HG03575 (cell line): ENCODE measurements around the gene SUPT3H.
A peak's percentile ranks its signal among the peaks of the same experiment; 100 is the strongest.

Source experiments
- ATAC-seq: cut with Tn5 transposase; IDR thresholded peaks from one replicate; pipeline ENCODE4 v1.9.1; 2021; ENCODE audit not compliant: unreplicated experiment, insufficient number of reproducible peaks, low FRiP score; ENCODE audit errors: extremely low read depth

SUPT3H gene

DNA sequence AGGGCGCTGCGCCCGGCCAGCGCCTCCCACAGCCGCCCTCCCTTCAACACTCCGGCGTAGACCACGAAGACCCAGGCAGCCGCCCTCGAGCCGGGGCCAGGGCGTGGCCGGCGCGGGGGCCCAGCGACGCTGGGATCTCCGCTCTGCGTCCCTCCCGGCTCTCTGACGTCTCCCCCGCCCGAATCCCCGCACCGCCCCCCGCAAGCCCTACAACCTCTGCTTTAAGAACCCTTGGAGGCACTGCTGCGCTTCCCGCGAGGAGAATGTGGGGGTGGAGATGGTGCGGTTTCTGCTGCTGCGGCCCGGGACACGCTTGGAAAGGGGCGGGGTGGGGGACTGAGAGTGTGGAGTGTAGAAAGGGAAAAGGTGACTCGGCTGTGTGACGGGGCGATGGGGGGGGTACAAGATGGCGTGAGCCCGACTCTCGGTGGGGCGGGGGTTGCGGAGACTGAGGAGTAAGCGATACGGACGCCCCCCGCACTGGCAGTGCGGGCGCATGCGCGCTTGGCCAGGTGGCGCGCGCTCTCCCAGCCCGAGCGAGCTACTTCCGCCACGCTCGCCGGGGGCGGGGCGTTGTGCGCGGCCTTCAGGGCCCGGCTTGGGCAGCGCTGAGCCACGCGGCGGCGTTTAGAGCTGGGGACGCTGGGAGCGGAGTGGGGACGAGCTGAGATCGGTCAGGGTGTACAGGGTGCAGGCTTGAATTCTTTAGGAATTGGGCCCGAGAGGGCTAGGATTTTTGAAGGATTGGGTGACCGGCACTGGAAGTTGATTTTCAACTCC is at the start of gene SUPT3H:
SUPT3H (minus strand) TSS at position 381 of the 780 bp plus-strand sequence.
- ATAC-seq = peak; percentile 46

DNA sequence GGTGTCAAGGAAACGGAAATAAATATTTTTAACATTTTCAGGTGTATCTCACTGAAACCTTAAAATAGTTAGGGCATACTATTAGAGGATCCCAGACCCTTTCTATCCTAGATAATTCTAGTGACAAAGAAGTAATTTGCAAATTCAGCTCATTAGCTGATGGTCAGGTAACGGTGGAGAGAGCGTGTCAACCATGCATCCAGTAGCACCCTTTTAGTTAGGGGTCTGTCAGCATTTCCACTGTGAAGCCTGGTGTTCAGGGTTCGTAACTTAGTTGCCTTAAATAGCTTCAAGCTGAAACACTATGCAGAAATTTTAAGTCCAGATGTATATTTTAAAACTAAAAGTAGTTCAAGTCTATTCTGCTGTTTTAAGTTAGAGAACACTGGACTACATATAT is 48.5 kb upstream of the SUPT3H start:
- ATAC-seq = no peak

DNA sequence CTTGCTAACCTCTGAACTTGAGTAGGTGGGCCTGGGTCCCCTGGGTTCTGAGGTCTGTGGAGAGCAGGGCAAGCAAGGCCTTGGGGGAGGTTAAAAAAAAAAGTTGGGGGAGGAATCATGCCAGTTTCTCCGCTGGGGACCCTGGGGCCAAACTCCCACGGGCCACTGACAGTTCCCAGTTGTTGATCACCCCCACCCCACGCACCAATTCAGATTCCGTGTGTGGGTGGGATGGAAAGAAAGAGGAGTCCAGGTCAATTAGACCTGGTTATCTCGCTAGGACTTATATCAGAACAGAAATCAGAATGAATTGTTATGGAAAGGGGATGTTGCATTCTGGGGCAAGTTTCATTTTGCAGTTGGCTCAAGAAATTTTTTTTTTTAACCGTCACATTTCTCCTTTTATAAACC is 46.7 kb upstream of the SUPT3H start:
- no peak for ATAC-seq

DNA sequence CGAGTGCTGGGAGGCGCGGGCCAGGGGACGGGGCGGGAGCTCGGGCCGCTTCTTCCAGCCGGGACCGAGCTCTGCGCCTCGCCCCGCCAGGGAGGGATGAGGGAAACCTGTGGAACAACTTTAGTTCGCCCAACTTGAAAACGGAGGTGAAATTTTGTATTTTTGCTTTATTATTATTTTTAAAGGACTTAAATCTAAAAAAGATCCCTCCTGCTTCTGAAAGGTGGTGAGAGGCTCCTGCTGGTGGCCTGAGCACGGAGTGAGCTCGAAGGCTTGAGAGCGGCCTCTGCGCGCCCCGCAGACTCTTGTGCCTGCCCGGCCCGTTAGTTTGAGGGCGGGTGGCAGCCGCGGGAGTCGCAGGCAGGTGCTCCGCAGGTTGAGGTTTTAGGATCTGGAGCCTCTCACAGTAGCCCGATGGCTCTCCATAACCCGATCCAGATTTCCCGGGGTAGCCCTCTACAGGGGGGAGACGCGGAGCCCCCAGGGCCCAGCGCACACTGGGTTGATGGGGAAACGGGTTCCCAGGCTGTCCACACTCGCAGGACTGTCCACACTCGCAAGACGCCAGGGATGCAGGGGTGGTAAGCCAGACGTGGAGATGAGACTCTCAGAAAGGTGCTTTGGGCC is 46.2 kb upstream of the SUPT3H start:
- ATAC-seq = no peak

DNA sequence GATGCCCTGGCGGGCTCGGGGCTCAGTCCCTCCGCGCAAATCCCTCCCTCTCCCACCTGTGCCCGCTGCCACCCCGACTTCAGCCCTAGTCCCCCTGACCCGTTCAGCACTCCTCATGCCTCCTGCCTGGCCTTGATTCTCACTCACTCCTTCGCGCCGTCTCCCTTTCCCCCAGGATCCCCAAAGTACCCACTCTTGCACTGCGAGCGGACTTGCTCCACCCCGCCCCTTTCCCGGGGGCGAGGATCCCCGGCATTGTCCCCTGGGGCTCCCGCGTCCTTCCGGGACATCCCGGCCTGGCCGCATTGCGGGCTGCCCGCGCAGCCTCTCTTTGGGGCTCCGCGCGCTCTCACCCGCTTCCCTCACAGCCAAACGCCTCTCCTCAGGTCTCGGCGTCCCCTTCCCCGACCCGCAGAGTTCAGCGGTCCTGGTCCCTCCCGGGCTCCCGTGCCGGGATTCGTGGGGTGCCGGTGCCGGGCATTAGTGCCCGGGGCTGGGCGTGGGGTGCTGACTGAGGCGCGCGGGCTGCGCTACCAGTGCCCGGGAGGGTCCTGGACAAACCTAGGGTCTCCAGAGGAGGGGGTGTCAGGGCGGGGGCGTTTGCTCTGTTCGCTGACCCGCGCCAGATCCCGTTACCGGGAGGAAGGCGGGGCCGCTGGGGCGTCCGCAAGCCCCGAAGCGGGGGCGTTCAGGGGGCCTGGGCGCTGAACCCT is 45.5 kb upstream of the SUPT3H start:
- ATAC-seq = no peak

DNA sequence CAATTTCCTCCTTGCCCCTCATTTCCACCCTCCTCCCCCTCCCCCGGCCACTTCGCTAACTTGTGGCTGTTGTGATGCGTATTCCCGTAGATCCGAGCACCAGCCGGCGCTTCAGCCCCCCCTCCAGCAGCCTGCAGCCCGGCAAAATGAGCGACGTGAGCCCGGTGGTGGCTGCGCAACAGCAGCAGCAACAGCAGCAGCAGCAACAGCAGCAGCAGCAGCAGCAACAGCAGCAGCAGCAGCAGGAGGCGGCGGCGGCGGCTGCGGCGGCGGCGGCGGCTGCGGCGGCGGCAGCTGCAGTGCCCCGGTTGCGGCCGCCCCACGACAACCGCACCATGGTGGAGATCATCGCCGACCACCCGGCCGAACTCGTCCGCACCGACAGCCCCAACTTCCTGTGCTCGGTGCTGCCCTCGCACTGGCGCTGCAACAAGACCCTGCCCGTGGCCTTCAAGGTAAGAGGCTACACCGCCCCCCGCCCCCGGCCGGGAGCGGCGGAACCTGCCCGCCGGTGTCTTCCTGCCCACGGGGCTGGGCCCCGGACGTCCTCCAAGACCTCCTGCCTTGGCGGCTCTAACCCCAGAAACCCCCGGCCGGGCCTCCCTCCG is 44.9 kb upstream of the SUPT3H start:
- ATAC-seq = no peak

DNA sequence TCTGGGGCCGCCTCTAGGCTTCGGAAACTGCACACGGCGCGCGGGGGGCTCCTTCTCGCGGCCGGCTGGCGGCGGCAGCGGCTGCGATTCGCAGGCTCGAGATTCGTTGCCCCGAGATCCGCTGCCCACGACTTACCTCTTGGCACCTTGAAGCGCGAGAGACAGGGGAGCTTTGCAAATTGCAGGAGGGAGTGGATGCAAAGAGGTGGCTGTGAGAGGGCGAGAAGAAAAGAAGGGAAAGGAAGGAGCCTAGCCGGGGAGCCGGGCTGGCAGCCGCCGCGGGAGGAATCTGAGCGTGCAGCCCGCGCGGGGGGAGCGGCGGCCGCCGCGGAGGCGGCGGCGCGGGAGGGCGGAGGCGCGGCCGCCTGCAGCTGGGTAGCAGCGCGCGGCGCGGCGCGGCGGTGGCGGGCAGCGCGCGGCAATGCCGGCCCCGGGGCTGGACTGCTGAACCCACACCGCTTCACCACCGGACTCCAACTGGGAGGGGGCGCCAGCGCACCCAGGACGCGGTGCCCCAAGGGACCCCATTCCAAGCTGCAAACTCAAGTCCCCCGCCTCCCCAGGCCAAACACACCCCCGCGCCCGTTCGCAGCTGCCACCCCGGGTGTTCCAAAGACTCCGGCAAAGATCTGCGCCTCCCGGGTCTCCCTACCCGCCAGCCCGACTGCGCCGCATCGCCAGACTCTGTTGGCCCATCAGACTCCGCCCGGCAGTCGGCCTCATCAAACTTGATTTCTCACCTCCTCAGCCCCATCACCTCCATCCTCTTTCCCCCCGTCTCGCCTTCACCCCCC is 44.2 kb upstream of the SUPT3H start:
- ATAC-seq = no peak

DNA sequence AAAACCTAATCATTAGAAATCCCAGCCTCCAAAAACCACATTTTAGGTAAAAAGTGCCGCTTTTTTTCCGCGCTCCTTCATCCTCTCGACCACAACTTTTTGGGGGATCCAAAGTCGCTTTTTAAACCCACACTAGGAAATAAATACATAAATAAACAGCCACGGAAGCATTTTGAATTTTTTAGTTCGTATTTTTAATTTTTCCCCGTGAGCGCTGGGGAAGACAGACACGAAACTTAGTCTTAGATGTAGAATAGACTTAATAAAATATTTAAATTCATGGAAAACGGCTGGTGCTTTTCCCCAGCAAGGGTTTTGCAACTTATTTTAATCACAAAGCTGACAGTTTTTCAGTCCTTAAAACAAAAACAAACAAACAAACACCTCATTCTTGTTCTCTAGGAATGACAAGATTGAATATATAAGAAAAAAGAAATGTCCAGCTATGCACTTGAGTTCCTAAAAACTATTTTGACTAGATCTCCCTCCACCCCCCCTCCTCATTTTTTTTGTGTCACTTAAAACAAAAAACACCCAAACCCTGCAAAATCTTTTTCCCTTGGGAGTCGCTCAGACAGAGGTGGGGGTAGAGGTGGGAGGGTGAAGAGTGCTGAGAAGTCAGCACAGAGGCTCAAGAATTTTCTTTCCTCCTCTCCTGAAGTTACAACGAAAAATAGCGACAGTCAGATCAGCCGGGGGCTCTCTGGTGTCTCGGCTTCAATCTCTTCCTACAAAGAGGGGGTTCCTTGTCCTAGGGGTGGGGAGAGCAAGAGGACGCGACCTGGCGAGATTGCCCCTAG is 43.4 kb upstream of the SUPT3H start:
- ATAC-seq = no peak

DNA sequence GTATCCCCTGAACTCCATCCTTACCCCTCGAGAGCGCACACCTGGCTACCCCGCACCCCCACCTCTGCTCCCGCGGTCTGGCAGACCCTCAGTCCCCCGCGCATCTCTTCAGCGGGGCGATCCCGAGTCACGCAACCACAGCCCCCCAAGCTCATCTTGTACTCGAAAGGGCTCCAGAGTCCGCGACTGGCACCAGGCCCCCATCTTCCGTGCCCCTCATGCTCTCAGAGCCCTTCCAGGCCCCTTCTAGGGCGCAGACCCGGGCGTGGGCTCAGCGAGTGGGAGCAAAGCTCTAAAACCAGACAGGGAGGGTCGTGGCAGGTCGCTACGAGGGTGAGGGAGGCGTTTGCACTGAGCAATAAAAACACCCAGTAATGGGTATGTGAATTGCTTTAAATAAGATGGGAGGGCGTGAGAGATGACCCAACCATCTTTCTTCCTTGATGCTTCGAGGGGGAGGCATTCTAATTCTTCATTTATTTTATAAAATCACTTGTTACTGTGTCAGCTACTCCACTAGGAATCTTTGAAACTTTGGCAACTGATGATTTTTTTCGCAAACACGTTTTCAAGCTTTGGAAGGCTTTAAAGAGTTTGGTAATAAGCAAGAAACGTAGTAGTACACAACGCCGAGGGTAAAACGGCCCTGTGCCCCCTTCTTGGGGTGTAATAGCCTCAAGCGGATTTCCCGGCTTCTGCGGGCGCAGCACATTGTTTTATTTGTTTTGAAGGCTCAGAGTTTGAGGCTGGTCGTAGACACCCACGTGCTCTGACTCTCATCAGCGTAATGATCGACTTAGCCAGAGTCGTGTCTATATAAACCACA is 42.6 kb upstream of the SUPT3H start:
- no peak for ATAC-seq

DNA sequence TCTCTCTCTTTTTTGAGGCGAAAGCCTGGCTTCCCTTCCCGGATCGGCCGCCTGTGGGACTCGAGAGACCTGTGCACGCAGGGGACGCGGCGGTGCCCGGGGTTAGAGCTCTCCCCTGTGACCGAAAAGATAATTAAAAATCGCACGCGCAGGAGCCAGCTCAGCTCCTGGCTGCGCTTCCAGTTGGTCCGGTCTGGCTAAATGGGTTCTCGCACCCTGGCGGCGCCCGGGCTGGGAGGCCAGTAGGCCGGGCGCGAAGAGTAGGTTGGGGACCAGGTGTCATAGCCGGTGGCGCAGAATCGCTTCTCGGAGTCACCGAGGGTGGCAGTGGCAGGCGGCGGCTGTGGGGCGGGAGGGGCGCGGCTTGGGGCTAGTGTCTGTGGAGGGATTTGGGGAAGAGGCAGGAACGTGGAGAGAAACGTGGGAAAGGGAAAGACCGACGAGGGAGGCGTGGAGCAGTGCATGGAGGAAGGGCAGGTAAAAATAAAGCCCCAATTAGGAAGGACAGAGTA is 41.9 kb upstream of the SUPT3H start:
- ATAC-seq = no peak

DNA sequence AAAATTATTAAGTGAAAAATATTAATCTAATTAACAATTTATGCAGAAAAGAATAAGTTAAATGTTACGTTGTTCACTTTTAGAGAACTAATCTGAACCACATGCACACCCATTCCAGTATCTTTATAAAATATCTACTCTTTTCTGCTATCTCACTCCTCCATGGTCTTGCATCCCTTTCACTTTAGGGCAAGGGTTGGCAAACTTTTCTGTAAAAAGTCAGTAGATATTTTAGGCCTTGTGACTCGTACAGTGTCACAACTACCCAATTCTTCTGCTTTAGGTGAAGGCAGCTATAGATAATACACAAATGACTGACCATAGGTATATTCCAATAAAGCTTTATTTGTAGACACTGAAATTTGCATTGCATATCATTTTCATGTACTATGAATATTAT is 39.7 kb upstream of the SUPT3H start:
- ATAC-seq = no peak

DNA sequence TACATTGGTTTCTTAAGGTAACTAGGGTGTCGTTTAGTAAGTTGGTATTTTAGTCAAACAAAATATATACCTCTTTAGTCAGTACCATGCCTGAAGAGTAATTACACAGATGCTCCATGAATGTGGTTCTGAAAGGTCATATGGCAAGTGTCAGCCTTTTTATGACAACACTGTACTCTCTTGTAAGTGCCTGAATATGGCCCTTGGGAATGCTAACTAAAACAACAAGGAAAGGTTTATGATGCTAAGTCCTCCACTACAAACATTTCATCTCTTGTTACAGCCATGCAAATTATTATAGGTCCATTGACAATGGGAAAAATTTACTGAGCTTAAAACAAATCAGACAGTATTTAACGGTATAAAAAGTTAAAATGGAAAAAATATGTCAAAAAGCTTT is 39.0 kb upstream of the SUPT3H start:
- no peak for ATAC-seq

DNA sequence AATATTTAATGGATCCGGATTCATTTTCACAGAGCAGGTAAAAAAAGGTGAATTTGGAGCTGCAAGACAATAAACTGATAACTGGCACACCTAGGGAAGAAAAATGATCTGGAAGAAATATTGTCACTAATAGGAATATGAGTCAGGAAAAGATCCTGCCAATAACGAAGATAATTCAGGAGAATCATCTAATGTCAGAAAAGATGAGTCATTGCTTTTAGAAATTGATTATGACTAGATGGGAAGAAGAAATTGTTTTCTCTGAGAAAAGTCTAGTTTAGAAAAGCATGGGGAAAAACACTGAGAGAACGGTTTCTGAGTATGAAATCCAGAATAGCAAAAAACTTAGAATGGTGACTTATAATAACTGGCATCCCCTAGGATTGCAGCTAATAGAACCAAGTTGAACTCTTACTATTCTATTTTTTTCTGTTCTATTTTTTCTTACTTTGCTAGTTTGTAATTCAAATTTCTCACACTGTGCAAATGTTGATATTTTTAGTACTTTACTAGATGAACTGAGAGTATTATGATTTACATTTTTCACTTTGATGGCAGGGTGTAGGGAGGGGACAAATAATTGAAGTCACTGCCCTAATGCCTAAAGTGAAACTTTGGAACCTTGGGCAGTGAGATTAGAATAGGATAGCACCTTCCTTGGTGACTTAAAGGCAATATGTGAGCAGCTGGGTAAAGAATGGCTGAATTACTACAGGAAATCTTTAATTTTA is 38.2 kb upstream of the SUPT3H start:
- no peak for ATAC-seq

DNA sequence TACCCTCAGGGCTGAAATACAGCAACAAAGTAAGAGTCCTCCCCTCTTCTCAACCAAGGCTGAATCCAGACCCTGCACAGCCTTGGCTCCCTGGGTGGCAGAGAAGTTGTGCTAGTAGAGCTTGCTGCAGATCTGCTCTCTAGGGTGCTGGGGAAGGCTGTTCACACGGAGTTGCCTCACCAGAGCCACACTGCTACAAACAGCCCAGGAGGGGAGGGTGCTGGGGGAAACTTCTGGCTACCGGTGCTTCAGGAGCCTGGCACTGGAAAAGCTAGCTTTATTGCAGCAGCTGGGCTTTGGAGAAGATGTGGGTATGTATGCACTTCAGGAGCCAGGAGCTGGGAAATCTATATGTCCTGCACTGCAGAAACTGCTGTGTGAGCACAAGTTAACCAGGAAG is 37.6 kb upstream of the SUPT3H start:
- ATAC-seq = no peak

DNA sequence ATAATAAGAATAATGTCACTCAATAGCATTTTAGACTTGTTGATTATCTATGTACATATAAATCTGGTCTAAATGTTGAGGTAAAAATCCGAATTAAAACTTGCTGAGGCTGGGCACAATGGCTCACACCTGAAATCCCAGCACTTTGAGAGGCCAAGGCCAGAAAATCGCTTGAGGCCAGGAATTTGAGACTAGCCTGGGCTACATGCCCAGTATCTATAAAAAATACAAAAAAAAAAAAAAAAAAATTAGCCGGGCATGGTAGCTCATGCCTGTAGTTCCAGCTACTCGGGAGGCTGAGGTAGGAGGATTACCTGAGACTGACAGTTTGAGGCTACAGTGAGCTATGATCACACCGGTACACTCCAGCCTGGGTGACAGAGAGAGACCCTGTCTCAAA is 34.2 kb upstream of the SUPT3H start:
- ATAC-seq = no peak

DNA sequence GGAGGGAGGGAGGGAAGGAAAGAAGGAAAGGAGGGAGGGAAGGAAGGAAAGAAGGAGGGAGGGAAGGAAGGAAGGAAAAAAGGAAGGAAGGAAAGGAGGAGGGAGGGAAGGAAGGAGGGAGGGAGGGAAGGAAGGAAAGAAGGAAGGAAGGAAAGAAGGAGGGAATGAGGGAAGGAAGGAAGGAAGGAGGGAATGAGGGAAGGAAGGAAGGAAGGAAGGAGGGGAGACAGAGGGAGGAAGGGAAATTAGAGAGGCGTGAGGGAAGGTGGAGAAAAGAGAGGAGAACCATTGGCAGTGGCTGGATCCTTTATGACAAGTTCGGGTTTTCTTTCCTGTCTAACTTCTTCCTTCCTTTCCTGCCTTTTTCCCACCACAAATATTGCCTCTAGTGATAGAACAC is 22.3 kb upstream of the SUPT3H start:
- no peak for ATAC-seq
